ENCODE results near the gene SEC22C. TPM values are rescaled to one million over a fixed set of nuclear protein-coding genes. Genes with fewer than 3 reads are reported as not detected.

The SEC22C gene
- total RNA-seq, 6 experiments from 2014 or later: 11.3 to 23.6 (median 13.8) TPM

- 18% methylated on average over 4 of the region's 4 CpGs for WGBS (ENCODE audit: insufficient coverage, low coverage, low lambda C conversion rate, missing lambda C conversion rate)
- ATAC-seq (peak; percentile 44 to 79 (median 50)), DNase-seq (peak in 2 of 3 donors; percentile 61 to 65)
- intact Hi-C loops (cut with DNase I): no loop called here
- Histone ChIP-seq H3K36me3 (no peaks in the 10 kb centered on the region), H3K27ac (no peak overlapping the region), H3K4me1 (peaks cover 0 to 5% (median 0%) of the 10 kb centered on the region in 4 donors), H3K9me3 (no peaks in the 10 kb centered on the region), H3K27me3 (no peaks in the 10 kb centered on the region), H3K4me3 (no peak overlapping the region)
- TF ChIP-seq CTCF (IDR thresholded peaks at IDR 0.05): no peak
Measured at GRCh38 chr3:42517117-42517516, 64.7 kb downstream of the SEC22C start.

GRCh38 chr3:42516443-42516842, 65.3 kb downstream of the SEC22C start:
- peak in 2 of 4 donors; percentile 16 to 22 for ATAC-seq
- no peak for TF ChIP-seq POLR2A (IDR thresholded peaks at IDR 0.05)
- DNase-seq: no peak
- Histone ChIP-seq H3K4me1 (peaks cover 0 to 5% (median 0%) of the 10 kb centered on the region in 4 donors), H3K27me3 (no peaks in the 10 kb centered on the region), H3K9me3 (no peaks in the 10 kb centered on the region), H3K27ac (no peak overlapping the region), H3K36me3 (no peaks in the 10 kb centered on the region), H3K4me3 (no peak overlapping the region)
- 74% methylated on average over 4 of the region's 5 CpGs for WGBS (ENCODE audit: insufficient coverage, low coverage, low lambda C conversion rate, missing lambda C conversion rate)
- intact Hi-C loops (cut with DNase I): no loop called here

GRCh38 chr3:42515976-42516375, 65.8 kb downstream of the SEC22C start:
- no peak for ATAC-seq
- intact Hi-C loops (cut with DNase I): no loop called here
- TF ChIP-seq CTCF (IDR thresholded peaks at IDR 0.05) (no peak), POLR2A (IDR thresholded peaks at IDR 0.05) (no peak)
- Histone ChIP-seq H3K36me3 (no peaks in the 10 kb centered on the region), H3K27me3 (no peaks in the 10 kb centered on the region), H3K4me1 (peaks cover 0 to 5% (median 0%) of the 10 kb centered on the region in 4 donors), H3K9me3 (no peaks in the 10 kb centered on the region), H3K27ac (no peak overlapping the region), H3K4me3 (no peak overlapping the region)
- WGBS (ENCODE audit: insufficient coverage, low coverage, low lambda C conversion rate, missing lambda C conversion rate): no CpG with 5 or more reads among the region's 2 CpGs
- DNase-seq: no peak

GRCh38 chr3:42515391-42515916, 66.3 kb downstream of the SEC22C start:
- Histone ChIP-seq H3K4me1 (peaks cover 0 to 5% (median 0%) of the 10 kb centered on the region in 4 donors), H3K9me3 (no peaks in the 10 kb centered on the region), H3K27ac (no peak overlapping the region), H3K4me3 (no peak overlapping the region), H3K27me3 (no peaks in the 10 kb centered on the region), H3K36me3 (no peaks in the 10 kb centered on the region)
- TF ChIP-seq POLR2A (IDR thresholded peaks at IDR 0.05): no peak
- TF ChIP-seq CTCF (IDR thresholded peaks at IDR 0.05): no peak
- ATAC-seq: peak; percentile 6 to 72 (median 32)
- DNase-seq: peak in 1 of 3 donors; percentile 56
- intact Hi-C loops (cut with DNase I): no loop called here
- WGBS (ENCODE audit: insufficient coverage, low coverage, low lambda C conversion rate, missing lambda C conversion rate): 53% methylated on average over 2 of the region's 12 CpGs

- TF ChIP-seq POLR2A (IDR thresholded peaks at IDR 0.05) (no peak), CTCF (IDR thresholded peaks at IDR 0.05) (no peak)
- Histone ChIP-seq H3K4me3 (no peak overlapping the region), H3K27ac (no peak overlapping the region), H3K9me3 (no peaks in the 10 kb centered on the region), H3K36me3 (no peaks in the 10 kb centered on the region), H3K27me3 (no peaks in the 10 kb centered on the region), H3K4me1 (peaks cover 0 to 5% (median 0%) of the 10 kb centered on the region in 4 donors)
- no peak for ATAC-seq
- WGBS (ENCODE audit: insufficient coverage, low coverage, low lambda C conversion rate, missing lambda C conversion rate): 67% methylated on average over 1 of the region's 4 CpGs
- intact Hi-C loops (cut with DNase I): no loop called here
- DNase-seq: peak in 1 of 3 donors; percentile 38
Measured at GRCh38 chr3:42514876-42515275, 66.9 kb downstream of the SEC22C start.
